IMR-90 (cell line): Measurements from ENCODE around the gene MED23. TPM values are rescaled to one million over a fixed set of nuclear protein-coding genes. Genes with fewer than 3 reads are reported as not detected.

Experiments used
- ATAC-seq: fragments of 200-7000 bp; cut with Tn5 transposase; 2 replicates; pipeline ENCODE4 v1.9.1; 2020; ENCODE audit warnings: low read depth, mild to moderate bottlenecking, moderate library complexity
- BruUV-seq: library from RNA; stranded (reverse); fragments of 400-500 nt; replicated peaks from 2 replicates; lab custom pipeline; 2021; lab: Mats Ljungman, UMichigan
- CTCF ChIA-PET: fragments of 300-600 bp; formaldehyde crosslinking; extraction: SDS; loops from one replicate; lab custom pipeline; 2021; ENCODE audit warnings: antibody characterized with exemption; lab: Yijun Ruan, JAX
- POLR2A ChIA-PET: fragments of 300-600 bp; sonication (Branson Sonifier 250); formaldehyde crosslinking; loops from one replicate; lab custom pipeline; 2022; ENCODE audit warnings: antibody characterized with exemption; ENCODE audit not compliant: unreplicated experiment; lab: Charles Lee
- DNase-seq: peaks from one replicate; pipeline ENCODE4 v3.0.0; 2013
- H2AFZ ChIP-seq: replicated peaks from 2 replicates; pipeline ENCODE3; 2013; ENCODE audit warnings: low read length, mild to moderate bottlenecking; ENCODE audit not compliant: poor library complexity
- H2AK5ac ChIP-seq: 2 replicates; pipeline ENCODE4 v1.6.1; 2013; ENCODE audit warnings: low read depth, low read length, inconsistent platforms
- H2AK9ac ChIP-seq: replicated peaks from 2 replicates; pipeline ENCODE3; 2013; ENCODE audit warnings: mild to moderate bottlenecking, low read depth, low read length, moderate library complexity; ENCODE audit not compliant: poor library complexity
- H2BK120ac ChIP-seq: 2 replicates; pipeline ENCODE4 v1.6.1; 2013; ENCODE audit warnings: low read depth, low read length, inconsistent platforms
- H2BK15ac ChIP-seq: 3 replicates; pipeline ENCODE4 v1.6.1; 2013; ENCODE audit warnings: low read depth, low read length, inconsistent platforms
- H2BK20ac ChIP-seq: 2 replicates; pipeline ENCODE4 v1.6.1; 2013; ENCODE audit warnings: low read depth, mild to moderate bottlenecking, inconsistent platforms, low read length, moderate library complexity
- H2BK5ac ChIP-seq: 2 replicates; pipeline ENCODE4 v1.6.1; 2013; ENCODE audit warnings: mild to moderate bottlenecking, low read depth, low read length, inconsistent platforms; ENCODE audit not compliant: poor library complexity, severe bottlenecking
- H3K14ac ChIP-seq: replicated peaks from 2 replicates; pipeline ENCODE4 v1.6.1; 2013; ENCODE audit warnings: low read depth, low read length, inconsistent platforms
- H3K18ac ChIP-seq: 2 replicates; pipeline ENCODE4 v1.6.1; 2013; ENCODE audit warnings: low read depth, low read length, control low read depth
- H3K23ac ChIP-seq: 2 replicates; pipeline ENCODE4 v1.6.1; 2013; ENCODE audit warnings: low read depth, low read length, inconsistent platforms
- H3K27ac ChIP-seq: 2 replicates; pipeline ENCODE4 v1.5.1; 2013; ENCODE audit warnings: mild to moderate bottlenecking, control low read depth, low read length; ENCODE audit not compliant: insufficient read depth
- H3K27me3 ChIP-seq: 2 replicates; pipeline ENCODE4 v1.6.1; 2013; ENCODE audit warnings: low read length; ENCODE audit not compliant: control insufficient read depth, insufficient read depth
- H3K36me3 ChIP-seq: 2 replicates; pipeline ENCODE4 v1.6.1; 2013; ENCODE audit warnings: low read length, mixed read lengths; ENCODE audit not compliant: control insufficient read depth, insufficient read depth
- H3K4ac ChIP-seq: 2 replicates; pipeline ENCODE4 v1.6.1; 2013; ENCODE audit warnings: low read depth, low read length, inconsistent platforms
- H3K4me1 ChIP-seq: 2 replicates; pipeline ENCODE4 v1.6.1; 2013; ENCODE audit warnings: low read length, mixed read lengths; ENCODE audit not compliant: control insufficient read depth, insufficient read depth
- H3K4me2 ChIP-seq: 2 replicates; pipeline ENCODE4 v1.6.1; 2013; ENCODE audit warnings: low read depth, mild to moderate bottlenecking, control low read depth, low read length, moderate library complexity
- H3K4me3 ChIP-seq: 2 replicates; pipeline ENCODE4 v1.5.1; 2013; ENCODE audit warnings: low read depth, mild to moderate bottlenecking, control low read depth, low read length, moderate library complexity; ENCODE audit not compliant: insufficient read depth
- H3K56ac ChIP-seq: 2 replicates; pipeline ENCODE4 v1.6.1; 2013; ENCODE audit warnings: low read length, inconsistent platforms; ENCODE audit not compliant: insufficient read depth; ENCODE audit errors: extremely low read depth
- H3K79me1 ChIP-seq, 2 experiments: 2 replicates each; pipeline ENCODE4 v1.6.1; 2013; ENCODE audit warnings: low read length in 2 of 2, inconsistent platforms in 1 of 2, low read depth in 1 of 2
- H3K9ac ChIP-seq: 2 replicates; pipeline ENCODE4 v1.6.1; 2013; ENCODE audit warnings: low read depth, low read length, control low read depth
- H3K9me1 ChIP-seq: 2 replicates; pipeline ENCODE4 v1.6.1; 2013; ENCODE audit warnings: low read length, inconsistent platforms; ENCODE audit not compliant: insufficient read depth
- H3K9me3 ChIP-seq: 2 replicates; pipeline ENCODE4 v1.6.1; 2013; ENCODE audit warnings: low read length; ENCODE audit not compliant: control insufficient read depth, insufficient read depth
- H4K20me1 ChIP-seq: 2 replicates; pipeline ENCODE4 v1.6.1; 2013; ENCODE audit warnings: low read length, inconsistent platforms; ENCODE audit not compliant: insufficient read depth
- H4K5ac ChIP-seq: 2 replicates; pipeline ENCODE4 v1.6.1; 2013; ENCODE audit warnings: mild to moderate bottlenecking, low read depth, low read length, control low read depth
- H4K8ac ChIP-seq, 2 experiments: 2 replicates each; pipeline ENCODE4 v1.6.1; 2013; ENCODE audit warnings: low read depth in 2 of 2, low read length in 2 of 2, control low read depth in 1 of 2, inconsistent platforms in 1 of 2
- H4K91ac ChIP-seq: 2 replicates; pipeline ENCODE4 v1.6.1; 2013; ENCODE audit warnings: low read depth, low read length, inconsistent platforms; ENCODE audit not compliant: insufficient read depth
- CEBPB ChIP-seq: IDR thresholded peaks from 2 replicates; pipeline ENCODE4 v1.6.1; 2012; ENCODE audit warnings: low read depth, low read length, improper control_type of control experiment
- CTCF ChIP-seq: conservative IDR thresholded peaks from 2 replicates; pipeline ENCODE4 v1.5.1; 2012; ENCODE audit warnings: mild to moderate bottlenecking, low read depth, low read length, improper control_type of control experiment
- WGBS, 2 experiments: methylation state at CpG; one replicate each; pipeline versions ENCODE4 v1.1.5 to v1.1.7; 2013; ENCODE audit warnings: missing lambda C conversion rate in 2 of 2; ENCODE audit not compliant: insufficient read length in 1 of 2; ENCODE audit errors: extremely low coverage in 2 of 2; 5-methylcytosine and 5-hydroxymethylcytosine counted together
- dilution Hi-C: fragments of 300-500 bp; cut with HindIII; formaldehyde crosslinking; loops from one replicate; pipeline ENCODE4 v1.14.3; 2018; ENCODE audit warnings: low sequenced_read_pairs; ENCODE audit not compliant: unreplicated experiment
- in situ Hi-C: fragments of 300-500 bp; cut with MboI; formaldehyde crosslinking; loops from 3 replicates; pipeline ENCODE4 v1.14.3; 2019; ENCODE audit warnings: low sequenced_read_pairs, inconsistent platforms, mixed read lengths
- intact Hi-C: fragments of 100-400 bp; cut with micrococcal nuclease; formaldehyde crosslinking; loops from 2 replicates; pipeline ENCODE4 v1.10.0; 2022
- polyA plus RNA-seq, 3 experiments: library from polyadenylated mRNA; depleted of rRNA; stranded (reverse); fragments of >200 nt; gene quantifications; 2 replicates each; pipeline ENCODE4 v1.2.3, GENCODE V29; 2012; ENCODE audit warnings: low replicate concordance in 1 of 3
- total RNA-seq: library from RNA; depleted of rRNA; stranded (reverse); fragments of >200 nt; gene quantifications from 2 replicates; pipeline ENCODE4 v1.2.3, GENCODE V29; 2012

Gene MED23
- total and polyA plus RNA-seq, 2 of the 4 experiments (the other 2 are of a cell fraction), result 16.0 to 40.7 TPM

- Histone ChIP-seq H3K18ac (no peak overlapping the region), H4K5ac (no peak overlapping the region), H3K27me3 (no peaks in the 10 kb centered on the region), H4K8ac (no peak overlapping the region), H3K79me1 (no peaks in the 10 kb centered on the region), H3K4ac (no peak overlapping the region), H2BK15ac (no peak overlapping the region), H2AK9ac (no peak overlapping the region), H2AFZ (no peak overlapping the region), H3K23ac (no peak overlapping the region), H3K56ac (no peak overlapping the region), H2AK5ac (no peak overlapping the region), H3K9ac (no peak overlapping the region), H3K4me1 (peaks cover 5% of the 10 kb centered on the region), H2BK120ac (no peak overlapping the region), H3K27ac (no peak overlapping the region), H3K36me3 (no peaks in the 10 kb centered on the region), H3K4me3 (no peak overlapping the region), H2BK20ac (no peak overlapping the region), H3K9me3 (no peaks in the 10 kb centered on the region), H3K9me1 (peaks cover 3% of the 10 kb centered on the region; the same call in 1 of the 2 replicates), H4K20me1 (no peaks in the 10 kb centered on the region), H3K4me2 (no peak overlapping the region), H4K91ac (no peak overlapping the region), H2BK5ac (peak overlapping the region; percentile 4), H3K14ac (no peak overlapping the region)
- ChIA-PET POLR2A (no interaction called here), CTCF (interaction anchor here (1.5 kb wide), 1 partner anchor 38 kb away, joined by 5 read pairs; no protein-coding TSS in a partner anchor)
- no peak for DNase-seq
- ATAC-seq, result no peak
- no TSS peak for BruUV-seq
- dilution Hi-C loops (no loop called here), in situ Hi-C loops (no loop called here), intact Hi-C loops (no loop called here)
- peak; percentile 1; the same call in 1 of the 2 replicates for TF ChIP-seq CEBPB
- no peak for TF ChIP-seq CTCF
- WGBS, 2 experiments, result no CpG with 5 or more reads among the region's 2 CpGs
Observed at GRCh38 chr6:131657222-131657621, 29.2 kb upstream of the MED23 start.
